ENCODE results near the gene MKX. TPM values are rescaled to one million over a fixed set of nuclear protein-coding genes. Genes with fewer than 3 reads are reported as not detected.

MKX gene
- total RNA-seq, 1 donor from 2014 or later, result 0.31 TPM

DNA sequence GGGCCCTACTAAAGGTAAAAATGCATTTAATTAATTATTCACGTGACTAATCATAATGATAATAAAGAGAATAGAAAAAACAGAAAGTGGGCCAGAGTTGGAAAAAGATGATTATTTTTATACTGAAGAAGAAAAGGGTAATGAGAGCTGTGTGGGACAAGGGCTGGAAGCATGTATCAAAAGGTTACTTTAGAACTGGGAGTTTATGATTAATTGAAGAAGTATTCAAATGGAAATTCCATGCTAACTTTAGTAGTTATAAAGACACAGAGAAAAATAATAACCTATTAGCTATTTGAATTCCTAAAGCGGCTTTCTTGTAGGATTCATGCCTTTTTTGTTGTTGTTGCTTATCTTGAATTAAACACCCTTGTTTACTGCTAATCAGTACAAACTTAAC, 49.9 kb downstream of the MKX start:
- H3K27me3 Mint-ChIP-seq, result no peaks in the 10 kb centered on the region
- DNase-seq (ENCODE audit: low spot score, unreplicated experiment), result no peak
- H3K4me3 Mint-ChIP-seq (ENCODE audit: low read depth), result no peak overlapping the region
- TF ChIP-seq, protein P1, sequence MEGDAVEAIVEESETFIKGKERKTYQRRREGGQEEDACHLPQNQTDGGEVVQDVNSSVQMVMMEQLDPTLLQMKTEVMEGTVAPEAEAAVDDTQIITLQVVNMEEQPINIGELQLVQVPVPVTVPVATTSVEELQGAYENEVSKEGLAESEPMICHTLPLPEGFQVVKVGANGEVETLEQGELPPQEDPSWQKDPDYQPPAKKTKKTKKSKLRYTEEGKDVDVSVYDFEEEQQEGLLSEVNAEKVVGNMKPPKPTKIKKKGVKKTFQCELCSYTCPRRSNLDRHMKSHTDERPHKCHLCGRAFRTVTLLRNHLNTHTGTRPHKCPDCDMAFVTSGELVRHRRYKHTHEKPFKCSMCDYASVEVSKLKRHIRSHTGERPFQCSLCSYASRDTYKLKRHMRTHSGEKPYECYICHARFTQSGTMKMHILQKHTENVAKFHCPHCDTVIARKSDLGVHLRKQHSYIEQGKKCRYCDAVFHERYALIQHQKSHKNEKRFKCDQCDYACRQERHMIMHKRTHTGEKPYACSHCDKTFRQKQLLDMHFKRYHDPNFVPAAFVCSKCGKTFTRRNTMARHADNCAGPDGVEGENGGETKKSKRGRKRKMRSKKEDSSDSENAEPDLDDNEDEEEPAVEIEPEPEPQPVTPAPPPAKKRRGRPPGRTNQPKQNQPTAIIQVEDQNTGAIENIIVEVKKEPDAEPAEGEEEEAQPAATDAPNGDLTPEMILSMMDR (IDR thresholded peaks at IDR 0.05; ENCODE audit: unreplicated experiment), result no peak
- no peaks in the 10 kb centered on the region for H3K9me3 Mint-ChIP-seq (ENCODE audit: low read depth)
- H3K36me3 Mint-ChIP-seq (ENCODE audit: insufficient read depth), result no peaks in the 10 kb centered on the region
- no peaks in the 10 kb centered on the region for H3K4me1 Mint-ChIP-seq (ENCODE audit: low read depth)
- H3K27ac Mint-ChIP-seq, result no peak overlapping the region

DNA sequence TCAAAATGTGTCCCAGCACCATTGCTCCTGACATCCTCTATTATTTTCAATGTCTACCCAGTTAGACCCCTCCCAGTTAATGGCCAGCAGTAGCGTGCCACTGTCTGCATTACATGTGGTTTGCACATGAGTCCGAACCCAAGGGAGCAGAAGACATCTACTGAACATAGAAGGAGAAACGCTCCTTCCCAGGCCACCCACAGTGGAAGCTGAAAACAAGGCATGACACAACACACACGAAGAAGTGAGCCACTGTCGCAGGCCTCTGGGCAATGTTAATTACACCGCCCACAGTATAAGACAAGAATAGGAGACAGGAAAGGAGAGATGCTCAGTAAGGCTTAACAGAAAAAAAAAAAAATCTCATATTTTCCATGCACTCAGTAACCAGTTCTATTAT, 50.5 kb downstream of the MKX start:
- DNase-seq (ENCODE audit: low spot score, unreplicated experiment), result no peak
- H3K36me3 Mint-ChIP-seq (ENCODE audit: insufficient read depth), result no peaks in the 10 kb centered on the region
- TF ChIP-seq, protein P1 (IDR thresholded peaks at IDR 0.05; ENCODE audit: unreplicated experiment), result no peak
- H3K27me3 Mint-ChIP-seq, result no peaks in the 10 kb centered on the region
- H3K4me3 Mint-ChIP-seq (ENCODE audit: low read depth), result no peak overlapping the region
- H3K9me3 Mint-ChIP-seq (ENCODE audit: low read depth), result no peaks in the 10 kb centered on the region
- no peaks in the 10 kb centered on the region for H3K4me1 Mint-ChIP-seq (ENCODE audit: low read depth)
- H3K27ac Mint-ChIP-seq, result no peak overlapping the region

DNA sequence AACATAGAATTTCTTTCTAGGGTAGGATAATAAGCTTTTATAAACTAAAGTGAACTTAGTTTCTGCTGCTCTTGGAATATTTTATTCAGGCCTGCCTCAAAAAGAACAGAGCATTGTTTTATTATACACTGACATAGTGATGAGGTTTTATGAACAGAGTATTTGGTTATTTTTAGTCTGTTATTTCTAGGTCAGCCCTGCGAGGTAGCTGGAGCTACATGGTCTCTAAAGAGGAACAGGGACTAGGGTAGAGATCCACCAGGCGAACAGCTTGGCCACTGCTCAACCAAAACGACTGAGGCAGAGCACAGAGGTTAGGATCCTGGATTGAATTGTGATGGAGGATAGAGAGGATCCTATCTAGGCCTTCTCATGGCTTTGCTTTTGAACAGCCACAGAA, 53.0 kb downstream of the MKX start:
- H3K27ac Mint-ChIP-seq, result no peak overlapping the region
- no peaks in the 10 kb centered on the region for H3K4me1 Mint-ChIP-seq (ENCODE audit: low read depth)
- TF ChIP-seq, protein P1 (IDR thresholded peaks at IDR 0.05; ENCODE audit: unreplicated experiment), result no peak
- peaks cover 10% of the 10 kb centered on the region for H3K9me3 Mint-ChIP-seq (ENCODE audit: low read depth)
- no peaks in the 10 kb centered on the region for H3K27me3 Mint-ChIP-seq
- H3K36me3 Mint-ChIP-seq (ENCODE audit: insufficient read depth), result no peaks in the 10 kb centered on the region
- no peak overlapping the region for H3K4me3 Mint-ChIP-seq (ENCODE audit: low read depth)
- no peak for DNase-seq (ENCODE audit: low spot score, unreplicated experiment)

DNA sequence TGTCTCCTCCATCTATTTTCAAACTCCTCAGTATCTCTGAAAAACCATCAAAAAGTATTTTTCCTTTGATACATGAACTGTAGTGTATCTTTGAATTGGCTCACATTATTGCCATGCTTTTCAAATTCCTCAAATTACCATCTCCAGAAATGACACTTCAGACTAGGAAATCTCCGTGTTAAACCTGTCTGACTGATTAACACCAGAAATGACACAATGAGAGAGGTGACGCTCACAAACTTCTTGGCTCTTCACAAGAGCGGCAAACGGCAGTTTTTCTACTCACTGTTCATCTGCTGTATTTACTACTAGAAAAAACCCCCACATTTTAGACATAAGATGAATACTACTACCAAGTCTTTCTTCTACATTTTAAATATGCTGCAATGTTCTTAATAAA, 56.6 kb downstream of the MKX start:
- H3K4me1 Mint-ChIP-seq (ENCODE audit: low read depth), result no peaks in the 10 kb centered on the region
- DNase-seq (ENCODE audit: low spot score, unreplicated experiment), result no peak
- H3K27me3 Mint-ChIP-seq, result no peaks in the 10 kb centered on the region
- no peak overlapping the region for H3K27ac Mint-ChIP-seq
- no peaks in the 10 kb centered on the region for H3K36me3 Mint-ChIP-seq (ENCODE audit: insufficient read depth)
- peaks cover 10% of the 10 kb centered on the region for H3K9me3 Mint-ChIP-seq (ENCODE audit: low read depth)
- no peak overlapping the region for H3K4me3 Mint-ChIP-seq (ENCODE audit: low read depth)
- TF ChIP-seq, protein P1 (IDR thresholded peaks at IDR 0.05; ENCODE audit: unreplicated experiment), result no peak

DNA sequence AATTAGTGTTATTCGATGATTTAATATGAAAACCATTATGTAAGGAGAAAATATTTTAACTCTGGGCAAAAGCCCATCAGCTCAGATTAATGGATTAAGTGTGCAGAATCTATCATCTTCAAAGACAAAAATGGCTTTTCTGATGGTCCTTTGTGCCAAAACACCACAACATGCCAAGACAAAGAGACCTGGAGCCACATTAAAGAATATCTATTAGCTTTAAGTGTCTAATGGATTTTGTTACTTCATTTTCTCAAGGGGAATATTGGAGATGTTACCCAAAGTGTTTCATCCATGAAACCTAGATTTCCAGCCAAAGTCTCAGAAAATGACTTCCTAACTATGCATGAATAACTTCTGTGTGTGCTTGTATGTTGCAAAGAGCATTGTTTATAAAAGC, 57.3 kb downstream of the MKX start:
- H3K27me3 Mint-ChIP-seq, result no peaks in the 10 kb centered on the region
- TF ChIP-seq, protein P1 (IDR thresholded peaks at IDR 0.05; ENCODE audit: unreplicated experiment), result no peak

More for the DNA sequence above, 57.3 kb downstream of the MKX start:
- H3K27ac Mint-ChIP-seq, result no peak overlapping the region
- DNase-seq (ENCODE audit: low spot score, unreplicated experiment), result no peak
- no peaks in the 10 kb centered on the region for H3K4me1 Mint-ChIP-seq (ENCODE audit: low read depth)
- H3K36me3 Mint-ChIP-seq (ENCODE audit: insufficient read depth), result no peaks in the 10 kb centered on the region
- peaks cover 10% of the 10 kb centered on the region for H3K9me3 Mint-ChIP-seq (ENCODE audit: low read depth)
- H3K4me3 Mint-ChIP-seq (ENCODE audit: low read depth), result no peak overlapping the region
